ENCODE measurements around the gene RTN4RL1.

DNA sequence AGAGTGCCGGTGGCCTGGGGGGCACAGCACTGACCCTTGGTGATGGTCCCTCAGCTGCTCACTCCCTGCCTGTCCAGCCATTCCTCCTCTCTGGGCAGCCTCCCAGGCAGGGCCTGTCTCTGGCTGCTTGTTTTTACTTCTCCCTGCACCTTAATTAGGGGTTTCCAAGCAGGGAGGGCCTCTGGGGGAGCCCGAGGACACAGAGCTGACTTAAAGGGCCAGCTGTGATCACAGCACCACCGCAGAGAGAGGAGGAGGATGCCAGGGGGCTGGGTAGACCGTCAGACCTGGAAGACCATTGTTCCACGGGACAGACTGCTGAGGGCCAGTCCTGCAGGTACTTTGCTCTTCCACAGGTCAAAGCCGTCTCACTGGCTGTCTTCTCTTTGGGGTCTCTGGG lies 3.6 kb upstream of the RTN4RL1 start:
- TF ChIP-seq, protein P1, sequence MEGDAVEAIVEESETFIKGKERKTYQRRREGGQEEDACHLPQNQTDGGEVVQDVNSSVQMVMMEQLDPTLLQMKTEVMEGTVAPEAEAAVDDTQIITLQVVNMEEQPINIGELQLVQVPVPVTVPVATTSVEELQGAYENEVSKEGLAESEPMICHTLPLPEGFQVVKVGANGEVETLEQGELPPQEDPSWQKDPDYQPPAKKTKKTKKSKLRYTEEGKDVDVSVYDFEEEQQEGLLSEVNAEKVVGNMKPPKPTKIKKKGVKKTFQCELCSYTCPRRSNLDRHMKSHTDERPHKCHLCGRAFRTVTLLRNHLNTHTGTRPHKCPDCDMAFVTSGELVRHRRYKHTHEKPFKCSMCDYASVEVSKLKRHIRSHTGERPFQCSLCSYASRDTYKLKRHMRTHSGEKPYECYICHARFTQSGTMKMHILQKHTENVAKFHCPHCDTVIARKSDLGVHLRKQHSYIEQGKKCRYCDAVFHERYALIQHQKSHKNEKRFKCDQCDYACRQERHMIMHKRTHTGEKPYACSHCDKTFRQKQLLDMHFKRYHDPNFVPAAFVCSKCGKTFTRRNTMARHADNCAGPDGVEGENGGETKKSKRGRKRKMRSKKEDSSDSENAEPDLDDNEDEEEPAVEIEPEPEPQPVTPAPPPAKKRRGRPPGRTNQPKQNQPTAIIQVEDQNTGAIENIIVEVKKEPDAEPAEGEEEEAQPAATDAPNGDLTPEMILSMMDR (IDR thresholded peaks at IDR 0.05), result no peak
- no peak for TF ChIP-seq POLR2A (IDR thresholded peaks at IDR 0.05)
- TF ChIP-seq EP300 (IDR thresholded peaks at IDR 0.05), result no peak

Measured in tibial nerve (tissue), 4 donors.